NCI-H446 treated with DMSO at 0.1 percent for 48 hours (cell line): ENCODE measurements around the gene HS3ST1.

ENCODE experiments used
- DNase-seq: peaks from one replicate; lab custom pipeline; 2025; lab: John Stamatoyannopoulos, UW

HS3ST1 gene

DNA sequence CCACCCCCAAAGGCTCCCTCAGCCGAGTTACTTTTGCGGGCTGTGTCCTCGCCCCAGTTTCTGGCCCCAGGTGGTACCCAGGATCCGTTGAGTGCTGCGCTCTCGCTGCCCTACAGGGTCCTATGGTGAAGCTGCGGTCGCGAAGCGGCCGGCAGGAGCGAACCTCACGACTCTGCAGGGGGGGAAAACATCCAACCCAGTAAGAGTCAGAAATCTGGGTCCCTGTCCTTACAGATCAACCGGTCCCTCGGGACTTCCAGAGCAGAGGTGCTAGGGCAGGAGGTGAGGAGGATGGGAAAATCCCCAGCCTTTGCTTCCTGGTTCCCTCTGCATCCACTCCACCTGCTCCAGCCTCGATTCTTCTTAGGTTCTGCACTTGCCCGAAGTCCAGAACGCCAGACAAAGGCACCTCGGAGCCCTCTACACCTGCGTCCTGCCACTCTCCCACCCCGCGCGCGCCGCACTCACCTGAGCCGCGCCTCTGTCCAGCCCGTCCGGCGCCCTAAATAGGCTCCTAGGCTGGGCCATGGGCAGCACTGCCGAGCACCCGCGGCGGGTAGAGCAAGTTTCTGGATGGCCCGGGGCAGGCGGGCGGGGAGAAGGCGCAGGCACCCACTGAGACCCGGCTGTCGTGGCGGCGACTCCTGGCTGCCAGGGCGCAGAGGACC, at the start of gene HS3ST1:
Gene HS3ST1, minus strand, starts transcription at position 664 of the 668 bp plus-strand sequence. CDS start 28,889 bp downstream, outside the sequence.
- DNase-seq = no peak

DNA sequence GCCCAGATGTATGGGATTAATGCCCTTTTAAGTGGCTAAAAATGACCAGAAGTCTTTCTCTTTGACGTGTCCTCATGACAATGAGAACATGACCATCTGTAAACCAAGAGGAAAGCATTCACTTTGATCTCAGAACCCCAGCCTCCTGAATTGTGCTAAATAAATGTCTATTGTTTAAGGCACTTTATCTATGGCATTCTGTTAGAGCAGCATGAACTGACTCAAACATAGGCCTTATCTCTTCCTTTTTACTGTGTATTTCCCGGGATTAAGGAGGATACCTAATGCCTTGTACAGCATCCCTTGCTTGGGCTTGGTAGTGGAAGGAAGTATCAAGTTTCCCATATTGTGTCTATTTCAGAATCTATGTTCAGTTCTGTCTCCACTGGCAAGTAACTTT, 47.2 kb upstream of the HS3ST1 start:
- DNase-seq = no peak

DNA sequence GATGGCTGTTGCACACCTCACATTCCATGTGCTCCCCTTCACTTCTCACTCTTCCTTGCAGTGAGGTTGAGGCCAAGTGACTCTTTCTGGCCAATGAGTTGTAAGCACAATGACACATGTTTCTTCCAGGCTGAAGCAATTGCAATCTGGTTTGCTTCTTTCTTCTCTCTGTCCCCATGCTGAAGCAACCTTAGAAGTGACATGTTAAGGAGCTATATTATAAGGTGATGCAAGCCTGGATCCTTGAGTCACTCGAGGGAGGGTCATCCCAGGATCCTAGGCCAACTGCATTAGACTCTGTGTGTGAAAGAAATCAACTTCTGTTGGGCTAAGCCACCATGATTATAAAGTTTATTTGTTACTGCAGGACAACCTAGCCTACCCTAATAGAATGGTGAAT, 45.5 kb upstream of the HS3ST1 start:
- DNase-seq = no peak

DNA sequence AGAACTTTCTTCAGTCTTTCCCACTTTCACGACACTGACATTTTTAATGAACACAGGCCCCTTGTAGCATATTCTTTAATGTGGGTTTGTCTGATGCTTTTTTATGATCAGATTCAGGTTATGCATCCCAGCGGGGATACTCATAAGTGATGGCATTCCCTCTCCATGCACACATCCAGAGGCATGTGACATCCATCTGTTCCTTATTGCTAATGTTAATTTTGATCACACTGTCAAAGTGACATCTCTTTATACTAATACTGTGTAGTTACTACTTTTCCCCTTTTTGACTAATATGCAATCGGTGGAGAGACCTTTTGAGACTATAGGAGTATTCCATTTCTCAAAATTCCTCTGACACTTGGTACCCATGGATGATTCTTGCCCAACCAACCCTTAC, 43.8 kb upstream of the HS3ST1 start:
- no peak for DNase-seq

DNA sequence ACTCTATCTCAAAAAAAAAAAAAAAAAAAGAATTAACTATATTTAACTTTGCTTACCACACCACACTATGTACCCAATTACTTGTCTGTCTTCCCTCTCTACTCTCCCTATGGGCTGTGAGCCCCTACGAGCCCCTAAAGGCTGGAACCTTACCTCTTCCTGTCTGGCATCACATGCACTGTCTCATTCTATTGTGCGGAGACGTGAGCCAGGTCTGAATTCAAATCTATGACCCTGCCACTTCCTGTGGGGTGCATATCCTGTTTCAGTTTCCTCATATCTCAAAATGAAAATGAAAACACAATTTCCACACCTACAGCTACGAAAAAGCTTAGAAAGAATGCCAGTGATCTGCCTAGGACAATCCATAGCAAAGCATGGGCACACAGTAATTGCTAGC, 42.9 kb upstream of the HS3ST1 start:
- no peak for DNase-seq

DNA sequence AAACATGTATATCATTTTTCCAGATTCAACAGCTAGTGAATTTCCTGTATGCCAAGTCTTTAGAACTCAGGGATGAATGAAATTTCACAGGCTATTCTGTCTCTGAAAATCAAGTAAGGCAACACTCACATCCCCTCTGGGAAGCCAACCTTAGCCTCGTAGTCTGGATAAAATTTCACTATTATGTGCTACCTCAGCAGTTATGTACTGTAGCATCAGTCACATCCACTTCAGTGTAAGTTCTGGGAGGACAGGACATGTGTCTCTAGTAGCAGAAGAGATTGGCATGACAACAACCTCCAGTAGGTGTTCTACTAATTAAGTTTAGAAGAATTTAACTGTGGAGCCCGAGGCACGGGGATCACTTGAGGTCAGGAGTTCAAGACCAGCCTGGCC, 42.4 kb upstream of the HS3ST1 start:
- DNase-seq = no peak

DNA sequence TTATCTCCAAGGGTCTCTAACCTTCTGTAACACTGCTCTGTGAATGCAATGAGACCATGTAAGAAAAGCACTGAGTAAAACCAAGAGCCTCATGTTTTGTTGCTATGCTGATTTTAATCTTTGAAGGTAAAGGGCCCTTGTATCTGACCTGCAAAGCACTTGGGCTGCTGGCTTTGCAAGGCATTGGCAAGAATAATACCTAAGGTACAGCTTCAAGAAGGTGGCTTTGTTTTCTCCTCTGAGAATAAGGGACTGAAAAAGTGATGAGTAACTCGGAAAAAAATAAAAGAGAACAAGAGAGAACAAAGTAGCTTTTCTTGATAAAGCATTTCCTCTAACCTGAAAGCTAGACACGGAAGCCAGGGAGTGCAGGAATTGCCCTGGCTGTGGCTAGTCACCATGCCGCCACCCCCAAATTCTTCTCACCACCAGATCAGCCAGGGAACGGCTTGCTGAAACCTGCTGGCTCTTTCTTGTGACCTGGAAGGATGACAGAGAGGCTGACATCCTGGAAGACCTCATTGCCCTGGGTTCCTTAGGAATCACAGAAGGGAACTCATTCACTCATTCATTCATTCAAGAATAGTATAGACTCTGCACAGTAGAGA, 41.8 kb upstream of the HS3ST1 start:
- DNase-seq = no peak

DNA sequence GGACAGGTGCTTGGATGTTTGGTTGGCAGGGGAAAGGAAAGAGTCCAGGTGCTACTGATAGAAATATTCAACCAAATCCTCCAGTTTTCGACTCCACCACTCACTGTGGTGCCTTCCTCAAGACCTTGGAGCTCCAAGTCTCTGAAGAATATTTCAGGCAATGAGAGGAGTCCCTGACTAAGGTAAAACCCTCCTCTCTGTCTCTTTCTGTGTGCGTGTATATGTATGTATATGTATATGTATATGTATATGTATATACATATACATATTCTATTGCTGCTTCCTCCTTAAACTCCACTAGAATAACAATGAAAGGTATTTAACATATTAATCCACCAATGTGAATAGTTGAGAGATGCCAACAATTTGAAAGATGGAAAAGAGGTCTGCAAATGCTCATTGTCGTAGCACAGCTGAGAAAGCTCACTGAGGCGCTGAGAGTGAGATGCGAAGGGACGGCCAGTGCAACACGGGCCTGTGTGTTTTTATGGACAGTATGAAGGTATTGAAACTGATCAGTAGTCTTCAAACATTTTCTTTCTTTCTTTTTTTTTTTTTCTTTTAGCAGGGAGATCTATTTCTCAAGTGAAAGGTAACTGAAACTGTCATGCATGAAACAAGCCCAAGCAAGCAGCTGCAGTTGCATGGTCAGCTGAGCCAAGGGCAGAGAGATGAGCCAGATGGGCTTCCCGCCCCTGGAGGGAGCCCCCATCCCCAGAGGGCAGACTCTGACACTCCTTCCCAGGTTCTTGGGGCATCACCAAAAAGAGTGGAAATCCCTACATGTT, 41.1 kb upstream of the HS3ST1 start:
- DNase-seq = no peak

DNA sequence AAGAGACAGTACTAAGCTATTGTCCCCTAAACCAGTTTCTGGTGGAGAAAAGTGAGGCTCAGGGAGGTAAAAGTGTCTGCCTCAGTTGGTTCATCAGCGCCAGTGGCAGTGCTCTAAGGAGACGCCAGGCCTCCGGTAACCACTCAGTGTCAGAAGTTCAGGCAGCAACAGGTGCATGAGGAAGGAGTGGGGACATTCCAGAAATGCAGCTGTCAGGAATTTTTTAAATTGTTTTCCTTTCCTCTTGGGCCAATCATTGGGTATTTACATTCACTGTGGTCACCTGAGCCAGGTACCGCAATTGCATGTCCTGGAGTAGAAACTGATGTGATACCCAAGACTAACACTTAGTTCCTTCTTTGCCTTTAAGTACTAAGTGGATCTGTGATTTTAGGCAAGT, 40.2 kb upstream of the HS3ST1 start:
- no peak for DNase-seq

DNA sequence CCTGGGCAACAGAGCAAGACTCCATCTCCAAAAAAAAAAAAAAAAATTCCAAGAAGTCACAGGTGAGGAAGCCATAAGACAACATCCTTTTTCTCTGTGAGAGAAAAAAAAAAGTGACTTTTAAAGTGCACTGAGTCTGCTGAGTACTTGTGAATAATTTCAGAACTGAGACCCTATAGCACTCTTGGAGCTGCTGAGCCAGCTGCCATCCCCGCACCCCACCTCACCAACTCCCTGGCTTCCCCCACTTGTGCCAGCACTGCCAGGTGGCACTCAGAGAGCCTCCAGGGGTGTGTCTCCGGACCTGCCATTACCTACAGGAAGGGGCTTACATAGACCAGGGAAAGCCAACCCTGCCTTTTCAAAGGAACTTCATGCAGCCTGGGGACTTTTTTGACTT, 39.2 kb upstream of the HS3ST1 start:
- no peak for DNase-seq

DNA sequence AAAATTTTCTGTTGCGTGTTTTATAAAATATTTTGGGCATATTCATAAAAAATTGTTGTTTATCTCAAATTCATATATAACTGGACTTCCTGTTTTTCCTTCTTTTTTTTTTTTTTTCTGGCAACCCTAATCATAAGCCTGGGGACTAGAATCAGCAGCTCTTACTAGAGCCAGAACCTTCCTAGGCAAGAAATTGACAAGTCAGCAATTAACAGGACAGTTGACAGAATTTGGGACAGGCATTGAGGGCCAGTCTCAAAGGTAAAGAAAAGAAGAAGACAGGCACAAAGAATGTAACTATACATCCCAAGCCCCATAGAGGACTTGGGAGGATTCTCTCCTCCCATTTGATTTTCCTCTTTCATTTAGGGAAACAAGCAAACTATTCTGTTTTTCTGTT, 35.0 kb upstream of the HS3ST1 start:
- DNase-seq = no peak

DNA sequence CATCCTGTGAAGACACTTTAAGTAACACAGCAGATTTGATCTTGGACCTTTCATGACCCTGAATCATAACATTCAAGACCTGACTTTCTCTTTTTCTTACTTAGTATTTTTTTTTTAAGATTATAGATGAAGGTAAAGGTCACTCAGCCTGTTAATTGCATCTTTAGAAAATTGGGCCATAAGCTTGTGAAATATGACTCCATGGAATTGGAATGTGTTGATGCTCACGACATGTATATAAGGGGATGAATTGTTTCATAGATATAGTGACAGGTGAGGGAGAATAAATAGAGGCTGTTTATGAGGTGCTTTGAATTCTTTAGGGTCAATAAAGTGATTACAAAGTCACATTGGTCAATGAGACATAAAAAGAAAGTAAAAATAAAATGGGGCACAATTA, 27.7 kb upstream of the HS3ST1 start:
- DNase-seq = no peak

DNA sequence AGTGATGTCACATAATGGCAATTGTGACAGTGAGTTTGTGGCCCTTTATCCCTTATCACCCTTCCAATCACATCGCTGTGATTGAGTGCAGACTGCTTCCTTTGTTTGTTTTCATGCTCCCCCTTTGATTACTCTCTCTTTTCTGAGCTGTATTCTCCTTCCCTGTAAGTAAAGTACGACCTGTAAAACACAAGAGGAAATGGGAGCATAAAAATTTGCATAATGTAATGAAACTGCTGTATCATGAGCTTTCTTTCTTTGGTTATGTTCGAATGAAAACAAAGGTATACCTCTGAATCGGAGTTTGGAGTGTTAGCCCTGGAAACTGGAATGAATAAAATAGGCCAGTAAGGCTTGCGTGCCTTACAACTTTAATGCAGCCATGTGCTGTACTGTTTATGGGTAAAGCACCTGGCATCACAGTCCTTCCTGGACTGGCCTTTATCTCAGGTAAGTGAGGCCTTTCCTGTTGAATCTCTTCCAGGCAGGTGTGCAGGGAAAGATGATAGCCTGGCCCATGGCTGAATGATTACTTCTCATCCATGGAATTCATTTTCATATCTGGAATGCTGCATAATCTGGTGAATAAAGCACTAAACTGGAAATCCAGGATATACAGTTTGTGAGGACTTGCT, 26.6 kb upstream of the HS3ST1 start:
- DNase-seq = no peak

DNA sequence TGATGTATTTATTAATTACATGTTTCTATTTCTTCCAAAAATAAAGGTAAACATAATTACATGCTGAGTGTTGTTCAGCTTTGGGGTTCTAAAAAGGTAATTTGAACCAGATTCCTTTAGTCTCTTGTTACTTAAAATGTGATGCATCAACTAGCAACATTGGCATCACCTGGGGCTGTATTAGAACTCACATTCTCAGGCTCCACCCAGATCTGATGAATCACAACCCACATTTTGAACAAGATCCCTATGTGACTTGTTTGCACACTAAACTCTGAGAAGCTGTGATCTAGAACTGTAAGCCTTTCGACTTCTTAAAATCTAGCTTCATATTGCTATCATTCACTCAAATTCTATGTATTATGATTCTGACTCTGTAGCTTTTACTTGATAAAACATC, 23.0 kb upstream of the HS3ST1 start:
- DNase-seq = no peak

DNA sequence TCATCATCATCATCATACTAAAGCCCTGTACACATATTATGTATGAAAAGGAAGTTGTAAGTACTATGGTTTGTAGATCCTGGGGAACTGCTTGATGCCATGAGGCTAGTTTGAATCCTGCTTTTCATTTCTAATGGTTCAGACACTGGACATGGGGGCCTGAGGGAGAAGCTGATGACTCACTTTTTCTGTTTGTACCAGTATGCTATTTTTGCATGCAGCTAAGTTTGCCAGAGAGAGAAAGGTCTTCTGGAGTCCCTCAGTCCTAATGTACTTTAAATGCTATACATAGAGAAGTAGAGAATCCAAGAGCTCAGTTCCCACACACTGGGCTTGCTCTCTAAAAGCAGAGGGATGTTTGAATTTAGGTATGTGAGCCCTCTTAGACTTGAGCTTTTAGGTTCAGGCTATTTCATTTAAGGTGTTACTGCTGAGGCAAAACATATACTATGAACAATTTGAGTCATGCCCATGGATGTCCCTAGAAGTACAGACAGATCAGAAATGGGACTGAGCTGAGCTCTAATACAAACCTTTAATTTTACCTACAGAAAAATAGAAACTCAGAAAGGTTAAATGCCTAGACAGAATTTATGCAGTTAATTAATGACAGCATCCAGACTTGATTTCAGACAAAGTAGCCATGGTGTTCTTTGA, 17.6 kb upstream of the HS3ST1 start:
- no peak for DNase-seq

DNA sequence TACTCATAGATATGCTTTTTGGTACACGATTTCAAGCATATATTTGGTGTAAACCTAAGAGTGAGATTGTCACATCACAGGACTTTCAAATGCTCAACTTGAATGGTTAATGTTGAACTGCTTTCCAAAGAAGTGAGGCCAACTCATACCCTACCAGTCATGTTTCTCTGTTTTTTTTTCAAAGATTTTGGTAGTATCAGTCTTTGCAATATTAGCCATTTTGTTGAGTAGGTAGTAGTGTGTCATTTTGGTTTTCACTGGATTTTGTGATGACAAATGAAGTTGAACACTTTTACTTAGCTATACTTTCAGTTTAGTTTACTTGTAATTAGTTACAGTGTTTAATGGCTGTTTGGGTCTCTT, 12.5 kb upstream of the HS3ST1 start:
- no peak for DNase-seq

DNA sequence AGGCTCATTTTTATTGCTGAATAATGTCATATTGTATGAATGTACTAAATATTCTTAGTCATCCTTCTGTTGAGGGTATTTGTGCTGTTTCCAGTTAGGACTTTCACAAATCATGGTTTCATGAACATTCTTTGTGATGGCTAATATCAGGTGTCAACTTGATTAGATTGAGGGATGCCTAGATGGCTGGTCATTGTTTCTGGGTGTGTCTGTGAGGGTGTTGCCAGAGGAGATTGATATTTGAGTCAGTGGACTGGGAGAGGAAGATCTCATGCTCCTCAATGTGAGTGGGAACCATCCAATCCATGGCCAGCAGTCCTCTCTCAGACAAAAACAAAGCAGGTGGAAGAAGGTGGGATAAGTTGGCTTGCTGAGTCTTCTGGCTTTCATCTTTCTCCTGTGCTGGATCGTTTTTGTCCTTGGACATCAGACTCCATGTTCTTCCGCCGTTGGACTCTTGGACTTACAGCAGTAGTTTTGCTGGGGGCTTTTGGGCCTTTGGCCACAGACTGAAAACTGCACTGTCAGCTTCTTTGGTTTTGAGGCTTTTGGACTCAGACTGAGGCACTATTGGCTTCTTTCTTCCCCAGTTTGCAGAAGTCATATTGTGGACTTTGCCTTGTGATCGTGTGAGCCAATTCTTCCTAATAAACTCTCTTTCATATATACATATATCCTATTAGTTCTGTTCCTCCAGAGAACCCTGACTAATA, 11.9 kb upstream of the HS3ST1 start:
- DNase-seq = no peak

DNA sequence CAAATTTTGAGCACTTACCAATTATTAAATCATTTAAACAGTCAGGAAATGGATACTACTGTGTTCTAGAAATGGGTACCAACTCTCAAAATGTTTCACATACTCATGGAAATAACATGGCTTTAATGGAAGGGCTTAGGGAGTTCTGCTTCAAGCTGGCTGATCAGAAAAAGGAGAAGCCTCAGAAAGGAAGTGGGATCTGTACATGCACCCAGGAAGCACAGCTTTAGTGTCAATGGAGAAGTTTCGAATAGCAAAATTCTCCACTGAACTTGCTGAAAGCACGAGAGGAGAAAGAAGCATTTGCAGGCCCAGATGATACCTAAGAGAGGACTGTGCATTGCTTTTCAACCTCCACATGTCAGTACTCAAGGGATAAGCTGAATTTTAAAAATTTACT, 11.1 kb upstream of the HS3ST1 start:
- DNase-seq = no peak

DNA sequence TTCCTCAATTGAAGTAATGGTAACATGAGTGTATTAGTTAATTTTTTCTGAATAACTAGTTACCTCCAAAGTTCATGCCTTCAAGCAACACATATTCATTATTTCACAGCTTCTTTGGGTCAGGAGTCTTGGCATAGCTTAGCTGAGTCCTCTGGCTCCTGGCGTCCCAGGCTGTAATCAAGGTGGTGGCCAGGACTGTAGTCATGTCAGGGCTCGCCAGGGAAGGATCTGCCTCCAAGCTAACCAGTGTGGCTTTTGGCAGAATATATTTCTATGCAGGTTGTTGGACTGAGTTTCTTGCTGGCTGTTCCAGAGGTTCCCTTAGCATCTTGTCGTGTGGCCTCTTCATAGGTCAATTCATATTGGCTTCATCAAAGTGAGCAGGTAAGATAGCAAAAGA, 10.0 kb upstream of the HS3ST1 start:
- no peak for DNase-seq

DNA sequence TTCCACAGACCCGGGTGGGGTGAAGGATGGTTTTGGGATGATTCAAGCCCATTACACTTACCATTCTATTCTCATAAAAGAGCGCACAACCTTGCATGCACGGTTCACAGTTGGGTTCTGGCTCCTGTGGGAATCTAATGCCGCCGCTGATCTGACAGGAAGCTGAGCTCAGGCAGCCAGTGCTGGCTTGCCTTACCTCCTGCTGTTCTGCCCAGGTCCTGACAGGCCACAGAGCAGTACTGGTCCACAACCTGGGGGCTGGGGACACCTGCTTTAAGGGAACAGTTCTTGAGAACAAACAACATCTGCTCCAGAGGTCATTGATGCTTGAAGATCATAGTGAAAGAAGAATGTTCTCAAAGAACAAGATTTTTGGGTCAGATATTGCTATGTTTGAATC, 8.0 kb upstream of the HS3ST1 start:
- no peak for DNase-seq

DNA sequence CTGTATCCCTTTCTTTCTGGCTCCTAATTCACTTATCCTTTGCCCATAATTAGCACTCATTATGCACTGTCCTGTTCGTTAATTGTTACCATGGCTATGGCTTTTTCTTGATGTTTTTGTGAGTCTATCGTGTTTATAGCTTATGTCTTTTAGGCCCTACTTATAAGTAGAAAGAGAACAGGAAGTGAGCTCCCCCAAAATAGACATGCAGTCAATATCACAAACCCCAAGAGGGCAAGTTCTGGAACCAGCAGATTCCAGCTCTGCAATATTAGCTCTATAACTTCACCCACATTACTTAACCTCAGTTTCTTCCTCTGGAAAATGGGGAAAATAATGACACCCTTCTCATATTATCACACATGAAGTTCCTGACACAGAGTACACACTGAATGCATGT, 7.4 kb upstream of the HS3ST1 start:
- no peak for DNase-seq

DNA sequence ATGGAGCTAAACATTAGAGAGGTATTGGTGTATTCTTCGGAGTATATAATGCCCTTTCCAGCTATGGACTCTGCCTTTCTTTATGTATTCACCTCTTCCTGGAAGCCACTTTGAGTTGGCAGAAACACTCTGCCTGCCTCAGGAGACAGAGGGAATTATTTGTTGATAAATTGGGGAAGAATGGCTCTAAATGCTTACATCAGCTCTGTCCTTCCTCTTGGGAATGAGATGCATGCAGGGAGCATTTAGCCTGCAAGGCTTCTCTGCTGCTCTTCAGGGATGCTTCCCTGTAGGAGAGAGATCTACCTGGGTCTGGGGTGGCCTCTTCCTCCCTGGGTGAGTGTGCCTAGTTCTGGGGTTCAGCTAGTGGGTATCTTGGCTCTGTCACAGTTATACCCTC, 6.9 kb upstream of the HS3ST1 start:
- no peak for DNase-seq
